Heart right ventricle (tissue), 16 donors: ENCODE results near the gene IL9R. TPM values are rescaled to one million over a fixed set of nuclear protein-coding genes. Genes with fewer than 3 reads are reported as not detected.

Experiments
- ATAC-seq, 8 donors: fragments of 200-7000 bp; cut with Tn5 transposase; one replicate each; pipeline ENCODE4 v1.9.1; 2020; ENCODE audit warnings: mild to moderate bottlenecking in 8 of 8, moderate library complexity in 8 of 8, moderate number of reproducible peaks in 1 of 8
- DNase-seq, 2 donors: peaks; one replicate each; pipeline ENCODE4 v3.0.0-alpha.2; 2020
- H3K27ac ChIP-seq, 10 donors: fragments of 200-600 bp; sonication (generic) in 2 of 10; one replicate each; pipeline versions ENCODE4 v1.5.0 to v1.8.0; 2020 to 2022; ENCODE audit warnings: mild to moderate bottlenecking in 3 of 10
- H3K27me3 ChIP-seq, 7 donors: fragments of 200-600 bp; one replicate each; pipeline ENCODE4 v1.8.0; 2021 to 2022; ENCODE audit warnings: mild to moderate bottlenecking in 2 of 7
- H3K36me3 ChIP-seq, 9 donors: fragments of 200-600 bp; sonication (generic) in 1 of 9; one replicate each; pipeline versions ENCODE4 v1.5.0 to v1.8.0; 2020 to 2022; ENCODE audit warnings: mild to moderate bottlenecking in 2 of 9
- H3K4me1 ChIP-seq, 9 donors: fragments of 200-600 bp; sonication (generic) in 1 of 9; one replicate each; pipeline versions ENCODE4 v1.5.0 to v1.8.0; 2020 to 2022; ENCODE audit warnings: mild to moderate bottlenecking in 4 of 9
- H3K4me3 ChIP-seq, 10 donors: fragments of 200-600 bp; sonication (generic) in 2 of 10; one replicate each; pipeline versions ENCODE4 v1.5.0 to v1.8.0; 2020 to 2022; ENCODE audit warnings: mild to moderate bottlenecking in 7 of 10, moderate library complexity in 2 of 10
- H3K9me3 ChIP-seq, 11 donors: fragments of 200-600 bp in 10 of 11; sonication (generic) in 2 of 11; one replicate each; pipeline versions ENCODE4 v1.5.0 to v1.8.0; 2013 to 2022; ENCODE audit warnings: mild to moderate bottlenecking in 2 of 11, control low read depth in 1 of 11, moderate library complexity in 1 of 11
- WGBS, 2 donors: extraction: QIAGEN DNeasy Blood & Tissue Kit; methylation state at CpG; one replicate each; pipeline ENCODE4 v1.1.7; 2013; ENCODE audit warnings: inconsistent platforms in 1 of 2; 5-methylcytosine and 5-hydroxymethylcytosine counted together
- intact Hi-C, 10 donors: fragments of 100-400 bp; cut with DNase I; formaldehyde crosslinking; loops; one replicate each; pipeline versions ENCODE4 v1.11.1 to v1.14.2; 2022
- polyA plus RNA-seq, 2 donors: library from polyadenylated mRNA; stranded (reverse); fragments of 200-250 nt; gene quantifications; one replicate each; pipeline ENCODE4 v1.2.3, GENCODE V29; 2013
- total RNA-seq, 10 donors: library from RNA; stranded (reverse); fragmentation: NEBNext Ultra II Directional in 3 of 10; extraction: Animal tissue kit (Norgen Biotek cat#: 25700) in 3 of 10; gene quantifications; one replicate each; pipeline versions ENCODE4 v1.2.1 to v1.2.4, GENCODE V29; 2021 to 2023
- TF ChIP-seq, protein P1 (sequence below), 9 donors: fragments of 200-600 bp; sonication (generic) in 2 of 9; IDR thresholded peaks; one replicate each; pipeline versions ENCODE4 v1.5.0 to v1.8.0; 2021 to 2022; ENCODE audit warnings: antibody characterized with exemption in 9 of 9, mild to moderate bottlenecking in 5 of 9, moderate library complexity in 1 of 9
- donor health status: Arrhythmogenic right ventricular cardiomyopathy.
- donor health status: ischemic (EF 13 %, LVEDD 7.1; RV severe dilation, severe dysfunction).
- donor health status: healthy with polysubstance abuse.
- donor health status: DM: no; HTN: yes; CAD: no.
- donor health status: DM: no; HTN: no; CAD: no.
- donor health status: ischemic (EF 25% LVEDD 6.9; RV normal size, moderate dysfunction).
- donor health status: ischemic (EF 25% LVEDD 5.7; RV mildly dilated, moderate dysfunction).
- donor health status: healthy.
- donor health status: DM: yes; HTN: yes; CAD: no.
- donor health status: Ischemic cardiomyopathy.
- donor health status: ischemic (EF 35%, LVEDD 5.7; RV mildly dilated, moderate dysfunction).
- donor health status: nonischemic (EF 11% LVEDD 7.7; RV severe dilation, severe dysfunction).
- donor health status: DM: yes; HTN: yes; CAD: no.
- donor health status: PGD.
- donor health status: ischemic (EF 29% LVEDD 5.4; RV normal size, mild dysfunction).
- donor health status: nonischemic (EF 23%, LVEDD 6.1; RV moderate dilation, normal function).

Gene IL9R
- total and polyA plus RNA-seq, 12 donors, result 0.15 to 0.32 TPM; not detected in 10

DNA sequence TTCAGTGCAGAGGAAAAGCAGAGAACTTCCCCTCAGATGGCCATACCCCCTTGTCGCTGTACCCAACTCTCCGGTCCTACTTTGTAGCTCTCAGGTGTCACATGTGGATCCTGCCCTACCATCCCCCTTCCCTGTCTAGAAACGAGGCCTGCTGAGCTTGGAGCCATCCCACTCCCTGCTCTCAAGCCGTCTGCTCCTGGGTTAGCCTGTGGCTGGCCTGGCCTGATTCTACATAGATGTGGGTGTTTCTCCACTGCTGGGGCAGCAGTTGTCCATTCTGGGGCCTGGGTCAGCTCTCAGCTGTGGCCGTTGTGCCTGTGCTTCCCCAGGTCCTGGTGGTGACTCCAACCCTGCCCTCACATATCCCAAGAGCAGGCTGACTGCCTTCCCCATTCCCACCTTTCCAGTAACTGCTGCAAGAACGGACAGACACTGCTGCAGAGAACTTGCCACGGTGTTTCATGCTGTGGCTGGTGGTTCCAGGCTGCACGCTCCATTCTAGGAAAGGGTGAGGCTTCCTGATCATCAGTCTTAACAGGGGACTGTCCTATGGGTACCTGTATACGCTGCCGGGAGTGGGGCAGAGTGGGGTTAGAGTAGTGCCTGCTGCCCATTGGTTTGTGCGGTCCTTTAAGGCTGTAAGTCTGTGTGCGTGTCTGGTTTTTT, 3.6 kb downstream of the IL9R start:
- TF ChIP-seq, protein P1, sequence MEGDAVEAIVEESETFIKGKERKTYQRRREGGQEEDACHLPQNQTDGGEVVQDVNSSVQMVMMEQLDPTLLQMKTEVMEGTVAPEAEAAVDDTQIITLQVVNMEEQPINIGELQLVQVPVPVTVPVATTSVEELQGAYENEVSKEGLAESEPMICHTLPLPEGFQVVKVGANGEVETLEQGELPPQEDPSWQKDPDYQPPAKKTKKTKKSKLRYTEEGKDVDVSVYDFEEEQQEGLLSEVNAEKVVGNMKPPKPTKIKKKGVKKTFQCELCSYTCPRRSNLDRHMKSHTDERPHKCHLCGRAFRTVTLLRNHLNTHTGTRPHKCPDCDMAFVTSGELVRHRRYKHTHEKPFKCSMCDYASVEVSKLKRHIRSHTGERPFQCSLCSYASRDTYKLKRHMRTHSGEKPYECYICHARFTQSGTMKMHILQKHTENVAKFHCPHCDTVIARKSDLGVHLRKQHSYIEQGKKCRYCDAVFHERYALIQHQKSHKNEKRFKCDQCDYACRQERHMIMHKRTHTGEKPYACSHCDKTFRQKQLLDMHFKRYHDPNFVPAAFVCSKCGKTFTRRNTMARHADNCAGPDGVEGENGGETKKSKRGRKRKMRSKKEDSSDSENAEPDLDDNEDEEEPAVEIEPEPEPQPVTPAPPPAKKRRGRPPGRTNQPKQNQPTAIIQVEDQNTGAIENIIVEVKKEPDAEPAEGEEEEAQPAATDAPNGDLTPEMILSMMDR (IDR thresholded peaks at IDR 0.05), result no peak
- Histone ChIP-seq H3K27me3 (no peaks in the 10 kb centered on the region), H3K36me3 (no peaks in the 10 kb centered on the region), H3K4me3 (no peak overlapping the region), H3K4me1 (peaks cover 0 to 13% (median 0%) of the 10 kb centered on the region in 9 donors), H3K9me3 (no peaks in the 10 kb centered on the region), H3K27ac (no peak overlapping the region)
- 65 to 72% methylated on average over 11 to 12 of the region's 12 CpGs for WGBS, 2 donors
- DNase-seq (no peak), ATAC-seq (no peak)
- intact Hi-C loops, result no loop called here

DNA sequence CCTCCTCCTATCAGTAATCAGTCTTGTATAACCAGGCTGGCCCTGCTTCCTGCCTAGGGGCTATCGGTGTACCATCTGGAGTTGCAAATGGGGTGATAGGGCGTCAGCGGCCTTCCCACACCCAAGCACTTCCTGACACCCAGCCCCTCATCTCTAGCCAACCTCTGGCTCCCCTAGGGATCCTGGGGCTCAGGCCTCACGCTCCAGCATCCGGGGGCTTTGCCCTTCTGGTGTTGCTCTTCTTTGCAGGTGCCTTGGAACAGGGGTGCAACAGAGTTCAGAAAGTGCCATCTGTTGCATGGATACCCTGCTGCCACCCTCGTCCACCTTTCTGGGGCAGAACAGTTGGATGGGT, 4.1 kb downstream of the IL9R start:
- no peak overlapping the region for H3K27ac ChIP-seq
- peaks cover 0 to 13% (median 0%) of the 10 kb centered on the region in 9 donors for H3K4me1 ChIP-seq
- WGBS, 2 donors, result 60 to 61% methylated on average over 6 of the region's 6 CpGs
- no peak overlapping the region for H3K4me3 ChIP-seq
- intact Hi-C loops, result no loop called here
- no peaks in the 10 kb centered on the region for H3K9me3 ChIP-seq
- H3K27me3 ChIP-seq, result no peaks in the 10 kb centered on the region
- ATAC-seq (peak in 3 of 8 donors; percentile 24 to 49 (median 32)), DNase-seq (no peak)
- TF ChIP-seq, protein P1 (IDR thresholded peaks at IDR 0.05), result no peak
- H3K36me3 ChIP-seq, result no peaks in the 10 kb centered on the region

DNA sequence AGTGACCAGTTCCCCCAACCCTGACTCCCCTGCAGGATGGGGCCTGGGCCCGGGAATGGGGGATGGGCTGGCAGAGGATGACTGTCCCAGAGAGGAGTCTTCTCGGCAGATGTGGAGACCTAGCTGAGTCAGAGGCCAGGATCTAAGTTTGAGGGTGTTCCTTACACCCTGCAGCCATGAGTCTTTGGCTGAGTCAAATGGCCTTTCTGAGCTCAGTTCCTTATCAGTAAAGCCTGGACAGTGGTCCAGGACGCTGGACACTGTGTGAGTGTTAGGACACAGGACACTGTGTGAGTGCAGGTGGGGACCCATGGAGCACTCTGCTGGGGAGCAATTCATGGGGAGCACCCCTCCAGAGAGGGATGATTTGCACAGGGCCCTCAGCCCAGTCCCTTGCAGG, 5.0 kb downstream of the IL9R start:
- TF ChIP-seq, protein P1 (IDR thresholded peaks at IDR 0.05), result no peak
- Histone ChIP-seq H3K4me3 (no peak overlapping the region), H3K4me1 (peaks cover 0 to 13% (median 0%) of the 10 kb centered on the region in 9 donors), H3K27ac (no peak overlapping the region), H3K9me3 (no peaks in the 10 kb centered on the region), H3K36me3 (no peaks in the 10 kb centered on the region), H3K27me3 (no peaks in the 10 kb centered on the region)
- no peak for DNase-seq
- 79% methylated on average over 3 of the region's 3 CpGs for WGBS, 2 donors
- ATAC-seq, result no peak
- intact Hi-C loops, result no loop called here

DNA sequence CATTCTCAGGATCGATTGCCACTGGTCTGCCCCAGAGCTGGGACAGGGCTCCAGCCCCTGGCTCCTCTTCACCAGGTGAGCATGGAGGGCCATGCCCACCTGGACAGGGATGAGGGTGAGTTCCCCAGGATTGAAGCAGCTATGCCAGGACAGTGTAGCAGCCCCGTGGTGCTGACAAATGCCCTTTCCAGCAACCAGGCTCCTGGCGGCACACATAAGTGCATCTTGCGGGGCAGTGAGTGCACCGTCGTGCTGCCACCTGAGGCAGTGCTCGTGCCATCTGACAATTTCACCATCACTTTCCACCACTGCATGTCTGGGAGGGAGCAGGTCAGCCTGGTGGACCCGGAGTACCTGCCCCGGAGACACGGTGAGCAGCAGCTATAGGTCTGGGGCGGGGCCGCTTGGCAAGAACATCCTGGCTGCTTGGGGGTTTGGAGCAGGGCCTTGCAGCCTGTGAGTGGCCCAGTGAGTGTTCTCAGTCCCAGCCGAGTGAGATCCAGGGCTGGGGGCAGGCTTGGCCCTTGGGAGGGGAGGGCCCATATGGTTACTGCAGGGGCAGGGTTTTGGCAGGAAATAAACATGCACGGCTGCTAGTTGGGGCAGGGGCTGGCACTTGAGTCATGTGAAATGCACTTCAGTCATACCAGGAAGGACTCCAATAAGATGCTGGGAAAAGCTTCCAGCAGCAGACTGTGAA, 6.1 kb downstream of the IL9R start:
- TF ChIP-seq, protein P1 (IDR thresholded peaks at IDR 0.05), result no peak
- DNase-seq, result no peak
- Histone ChIP-seq H3K36me3 (no peaks in the 10 kb centered on the region), H3K27ac (no peak overlapping the region), H3K27me3 (no peaks in the 10 kb centered on the region), H3K9me3 (no peaks in the 10 kb centered on the region), H3K4me1 (peaks cover 0 to 13% (median 0%) of the 10 kb centered on the region in 9 donors), H3K4me3 (no peak overlapping the region)
- intact Hi-C loops, result no loop called here
- no peak for ATAC-seq
- WGBS, 2 donors, result 74 to 80% methylated on average over 14 of the region's 14 CpGs
